ENCODE data around the gene RAB11FIP4.

Gene RAB11FIP4

DNA sequence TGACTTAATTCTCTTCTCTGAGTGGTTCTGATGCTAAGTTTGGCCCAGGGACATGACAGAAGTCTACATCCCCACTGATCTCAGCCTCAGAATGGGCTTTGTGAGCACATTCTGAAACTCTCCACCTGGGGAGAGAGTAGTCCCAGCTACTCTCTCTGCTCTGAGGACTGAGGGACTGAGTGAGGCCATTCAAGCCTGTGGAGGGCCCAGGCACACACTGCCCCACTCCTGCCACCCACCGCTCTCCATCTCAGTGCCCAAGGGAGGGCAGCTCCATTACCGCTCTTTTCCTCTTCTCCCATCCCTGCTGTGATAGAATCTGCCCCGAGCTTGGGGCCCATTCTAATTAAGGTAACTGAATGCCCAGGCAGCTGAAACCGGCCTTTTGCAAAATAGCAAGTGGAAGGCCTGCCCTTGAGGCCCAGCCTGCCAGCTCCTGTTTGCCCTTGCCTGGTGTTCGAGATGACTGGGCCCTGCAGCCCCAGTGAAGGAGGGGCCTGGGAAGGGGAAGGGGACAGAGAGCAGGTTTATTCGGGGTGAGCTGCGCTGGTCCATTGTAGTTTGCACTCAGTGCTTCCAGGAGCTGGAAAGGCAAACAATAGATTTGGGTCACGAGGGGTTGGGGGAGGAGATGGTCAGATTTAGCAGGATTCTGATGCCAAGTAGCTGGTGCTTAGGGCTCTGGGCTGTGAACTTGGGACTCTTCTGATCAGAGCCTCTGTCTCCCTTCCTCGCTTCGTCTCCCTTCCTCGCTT is 76.2 kb downstream of the RAB11FIP4 start:
- Histone ChIP-seq H3K4me2 (ENCODE audit: low read depth, low read length, poor library complexity, severe bottlenecking) (no peak overlapping the region), H3K27me3 (ENCODE audit: low read length) (no peaks in the 10 kb centered on the region), H3K9ac (ENCODE audit: low read length) (no peak overlapping the region), H2AFZ (ENCODE audit: low read depth, low read length, severe bottlenecking) (no peak overlapping the region), H3K27ac (ENCODE audit: low read depth, low read length) (no peak overlapping the region), H3K79me2 (ENCODE audit: insufficient read depth, low read length) (no peaks in the 10 kb centered on the region), H4K20me1 (ENCODE audit: low read depth, low read length) (no peaks in the 10 kb centered on the region), H3F3A (ENCODE audit: insufficient read depth) (no peaks in the 10 kb centered on the region), H3K9me3 (ENCODE audit: insufficient read depth, low read length) (no peaks in the 10 kb centered on the region), H3K36me3 (ENCODE audit: low read length) (no peaks in the 10 kb centered on the region), H3K4me3 (ENCODE audit: insufficient read depth, low read length, poor library complexity, severe bottlenecking) (no peak overlapping the region), H3K9me2 (replicated peaks; ENCODE audit: insufficient read depth, low read length) (no peaks in the 10 kb centered on the region)
- TF ChIP-seq, protein P1, sequence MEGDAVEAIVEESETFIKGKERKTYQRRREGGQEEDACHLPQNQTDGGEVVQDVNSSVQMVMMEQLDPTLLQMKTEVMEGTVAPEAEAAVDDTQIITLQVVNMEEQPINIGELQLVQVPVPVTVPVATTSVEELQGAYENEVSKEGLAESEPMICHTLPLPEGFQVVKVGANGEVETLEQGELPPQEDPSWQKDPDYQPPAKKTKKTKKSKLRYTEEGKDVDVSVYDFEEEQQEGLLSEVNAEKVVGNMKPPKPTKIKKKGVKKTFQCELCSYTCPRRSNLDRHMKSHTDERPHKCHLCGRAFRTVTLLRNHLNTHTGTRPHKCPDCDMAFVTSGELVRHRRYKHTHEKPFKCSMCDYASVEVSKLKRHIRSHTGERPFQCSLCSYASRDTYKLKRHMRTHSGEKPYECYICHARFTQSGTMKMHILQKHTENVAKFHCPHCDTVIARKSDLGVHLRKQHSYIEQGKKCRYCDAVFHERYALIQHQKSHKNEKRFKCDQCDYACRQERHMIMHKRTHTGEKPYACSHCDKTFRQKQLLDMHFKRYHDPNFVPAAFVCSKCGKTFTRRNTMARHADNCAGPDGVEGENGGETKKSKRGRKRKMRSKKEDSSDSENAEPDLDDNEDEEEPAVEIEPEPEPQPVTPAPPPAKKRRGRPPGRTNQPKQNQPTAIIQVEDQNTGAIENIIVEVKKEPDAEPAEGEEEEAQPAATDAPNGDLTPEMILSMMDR (IDR thresholded peaks at IDR 0.05; ENCODE audit: insufficient read depth, low read length, poor library complexity, severe bottlenecking), result no peak
- TF ChIP-seq EZH2phosphoT487 (conservative IDR thresholded peaks at IDR 0.05; ENCODE audit: low read length), result no peak

DNA sequence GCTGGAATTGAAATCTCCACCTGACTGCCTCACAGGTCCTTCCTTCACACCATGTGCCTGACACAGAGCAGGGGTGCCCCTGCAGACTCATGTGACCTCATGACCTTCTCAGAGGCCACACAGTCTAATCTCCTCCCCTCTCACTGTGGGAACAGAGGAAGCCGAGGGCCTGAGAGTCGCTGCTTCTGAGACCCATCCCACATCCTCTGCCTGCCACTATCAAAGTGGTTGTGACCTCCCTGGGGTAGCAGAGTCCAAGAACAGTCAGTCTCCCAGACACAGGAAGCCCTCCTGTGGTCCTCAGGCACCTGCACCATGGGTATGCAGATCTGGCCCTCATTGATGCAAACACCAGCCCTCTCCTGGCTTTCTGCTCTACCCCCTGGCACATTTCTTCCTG is 78.5 kb downstream of the RAB11FIP4 start:
- Histone ChIP-seq H3K27ac (ENCODE audit: low read depth, low read length) (no peak overlapping the region), H3K36me3 (ENCODE audit: low read length) (no peaks in the 10 kb centered on the region), H4K20me1 (ENCODE audit: low read depth, low read length) (no peaks in the 10 kb centered on the region), H3K9me3 (ENCODE audit: insufficient read depth, low read length) (no peaks in the 10 kb centered on the region), H3K4me3 (ENCODE audit: insufficient read depth, low read length, poor library complexity, severe bottlenecking) (no peak overlapping the region), H3K4me2 (ENCODE audit: low read depth, low read length, poor library complexity, severe bottlenecking) (no peak overlapping the region), H3K9ac (ENCODE audit: low read length) (no peak overlapping the region), H2AFZ (ENCODE audit: low read depth, low read length, severe bottlenecking) (no peak overlapping the region), H3K27me3 (ENCODE audit: low read length) (no peaks in the 10 kb centered on the region), H3F3A (ENCODE audit: insufficient read depth) (no peaks in the 10 kb centered on the region), H3K9me2 (replicated peaks; ENCODE audit: insufficient read depth, low read length) (no peaks in the 10 kb centered on the region), H3K79me2 (ENCODE audit: insufficient read depth, low read length) (no peaks in the 10 kb centered on the region)
- TF ChIP-seq, protein P1 (IDR thresholded peaks at IDR 0.05; ENCODE audit: insufficient read depth, low read length, poor library complexity, severe bottlenecking), result no peak
- no peak for TF ChIP-seq EZH2phosphoT487 (conservative IDR thresholded peaks at IDR 0.05; ENCODE audit: low read length)

GRCh38 chr17:31470592-31470991 is 79.1 kb downstream of the RAB11FIP4 start:
- Histone ChIP-seq H3K4me2 (ENCODE audit: low read depth, low read length, poor library complexity, severe bottlenecking) (no peak overlapping the region), H3F3A (ENCODE audit: insufficient read depth) (no peaks in the 10 kb centered on the region), H3K36me3 (ENCODE audit: low read length) (no peaks in the 10 kb centered on the region), H3K4me3 (ENCODE audit: insufficient read depth, low read length, poor library complexity, severe bottlenecking) (no peak overlapping the region), H3K79me2 (ENCODE audit: insufficient read depth, low read length) (no peaks in the 10 kb centered on the region), H3K9ac (ENCODE audit: low read length) (no peak overlapping the region), H3K27ac (ENCODE audit: low read depth, low read length) (no peak overlapping the region), H2AFZ (ENCODE audit: low read depth, low read length, severe bottlenecking) (no peak overlapping the region), H3K9me3 (ENCODE audit: insufficient read depth, low read length) (no peaks in the 10 kb centered on the region), H3K9me2 (replicated peaks; ENCODE audit: insufficient read depth, low read length) (no peaks in the 10 kb centered on the region), H3K27me3 (ENCODE audit: low read length) (no peaks in the 10 kb centered on the region), H4K20me1 (ENCODE audit: low read depth, low read length) (no peaks in the 10 kb centered on the region)
- no peak for TF ChIP-seq EZH2phosphoT487 (conservative IDR thresholded peaks at IDR 0.05; ENCODE audit: low read length)
- TF ChIP-seq, protein P1 (IDR thresholded peaks at IDR 0.05; ENCODE audit: insufficient read depth, low read length, poor library complexity, severe bottlenecking), result no peak
